HFFc6 (cell line): ENCODE results near the gene FANCI. TPM values are rescaled to one million over a fixed set of nuclear protein-coding genes. Genes with fewer than 3 reads are reported as not detected.

ENCODE experiments used
- DNase-seq: peaks from one replicate; pipeline ENCODE4 v3.0.0-alpha.2; 2018
- H3K27ac Mint-ChIP-seq: 2 replicates; pipeline ENCODE4 v1.8.0; 2020; ENCODE audit warnings: mild to moderate bottlenecking, mixed read lengths
- H3K27me3 Mint-ChIP-seq: 2 replicates; pipeline ENCODE4 v1.8.0; 2021; ENCODE audit warnings: mild to moderate bottlenecking, moderate library complexity, mixed read lengths; ENCODE audit not compliant: insufficient read depth
- H3K36me3 Mint-ChIP-seq: 2 replicates; pipeline ENCODE4 v1.8.0; 2021; ENCODE audit warnings: low read depth, mixed read lengths
- H3K4me1 Mint-ChIP-seq: 2 replicates; pipeline ENCODE4 v1.8.0; 2020; ENCODE audit warnings: low read depth, mixed read lengths
- H3K4me3 Mint-ChIP-seq: 2 replicates; pipeline ENCODE4 v1.8.0; 2020; ENCODE audit warnings: mild to moderate bottlenecking, moderate library complexity, mixed read lengths
- H3K9me3 Mint-ChIP-seq: 2 replicates; pipeline ENCODE4 v1.8.0; 2020; ENCODE audit warnings: mild to moderate bottlenecking, mixed read lengths
- CTCF ChIP-seq: fragments of 200-600 bp; sonication (generic); IDR thresholded peaks from 2 replicates; pipeline ENCODE4 v1.5.0; 2021; ENCODE audit warnings: antibody characterized with exemption, mild to moderate bottlenecking
- total RNA-seq, 6 experiments: library from RNA; stranded (reverse); fragmentation: NEBNext Ultra II Directional; extraction: Animal tissue kit (Norgen Biotek cat#: 25700); gene quantifications; 2 replicates in 1 of 6; 3 replicates in 5 of 6; pipeline ENCODE4 v1.2.3, GENCODE V29; 2021

FANCI gene
- total RNA-seq, 6 experiments from 2014 or later, result 22.3 to 50.8 (median 48.4) TPM

- no peaks in the 10 kb centered on the region for H3K4me1 Mint-ChIP-seq
- H3K27me3 Mint-ChIP-seq, result peaks cover 2% of the 10 kb centered on the region
- no peaks in the 10 kb centered on the region for H3K9me3 Mint-ChIP-seq
- no peak overlapping the region; the same call in 1 of the 2 replicates for H3K4me3 Mint-ChIP-seq
- H3K36me3 Mint-ChIP-seq, result peaks cover 58% of the 10 kb centered on the region
- H3K27ac Mint-ChIP-seq, result no peak overlapping the region
- no peak for DNase-seq
- no peak for TF ChIP-seq CTCF
Measured at GRCh38 chr15:89322822-89323221, 79.0 kb downstream of the FANCI start.

- H3K36me3 Mint-ChIP-seq, result peaks cover 61% of the 10 kb centered on the region
- TF ChIP-seq CTCF, result no peak
- no peaks in the 10 kb centered on the region for H3K9me3 Mint-ChIP-seq
- H3K4me1 Mint-ChIP-seq, result no peaks in the 10 kb centered on the region
- DNase-seq, result no peak
- H3K4me3 Mint-ChIP-seq, result no peak overlapping the region
- H3K27ac Mint-ChIP-seq, result no peak overlapping the region
- H3K27me3 Mint-ChIP-seq, result peaks cover 2% of the 10 kb centered on the region
Measured at GRCh38 chr15:89323825-89324224, 80.0 kb downstream of the FANCI start.

- no peak for DNase-seq
- Mint-ChIP-seq H3K4me1 (peaks cover 8% of the 10 kb centered on the region), H3K36me3 (peaks cover 55% of the 10 kb centered on the region), H3K4me3 (no peak overlapping the region), H3K9me3 (no peaks in the 10 kb centered on the region), H3K27ac (peak overlapping the region; percentile 33; the same call in 1 of the 2 replicates), H3K27me3 (peaks cover 2% of the 10 kb centered on the region)
- no peak for TF ChIP-seq CTCF
Measured at GRCh38 chr15:89325039-89325803, 81.4 kb downstream of the FANCI start.

GRCh38 chr15:89326316-89326715, 82.5 kb downstream of the FANCI start:
- Mint-ChIP-seq H3K4me3 (no peak overlapping the region), H3K27me3 (no peaks in the 10 kb centered on the region; the same call in none of the 2 replicates), H3K9me3 (no peaks in the 10 kb centered on the region), H3K27ac (no peak overlapping the region), H3K36me3 (peaks cover 62% of the 10 kb centered on the region), H3K4me1 (peaks cover 19% of the 10 kb centered on the region)
- no peak for DNase-seq
- no peak for TF ChIP-seq CTCF

GRCh38 chr15:89327113-89327512, 83.3 kb downstream of the FANCI start:
- Mint-ChIP-seq H3K4me3 (no peak overlapping the region), H3K4me1 (peaks cover 27% of the 10 kb centered on the region), H3K9me3 (no peaks in the 10 kb centered on the region), H3K27ac (no peak overlapping the region), H3K27me3 (no peaks in the 10 kb centered on the region; the same call in none of the 2 replicates), H3K36me3 (peaks cover 70% of the 10 kb centered on the region)
- TF ChIP-seq CTCF, result no peak
- DNase-seq, result no peak
